ENCODE results near the gene CAMK2A.

The CAMK2A gene

DNA sequence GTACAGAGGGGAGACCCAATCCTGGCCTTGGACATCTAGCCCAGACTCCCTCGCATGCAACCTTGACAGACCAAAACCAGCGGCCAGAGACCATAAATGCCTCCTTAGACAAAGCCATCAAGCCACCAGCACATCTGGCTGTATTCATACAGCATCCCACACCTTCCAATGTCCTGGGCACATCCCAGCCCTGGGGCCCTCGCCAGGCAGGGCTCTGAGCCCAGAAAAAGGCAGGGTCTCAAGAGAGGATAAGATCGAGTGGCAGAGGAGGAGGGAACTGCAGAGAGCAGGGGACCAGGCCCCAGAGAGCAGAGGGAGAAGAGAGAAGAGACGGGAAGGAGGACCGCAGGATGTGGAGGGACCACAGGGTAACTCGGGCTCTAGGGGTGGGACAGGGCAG lies 45.4 kb downstream of the CAMK2A start:
- no peak overlapping the region for H3K27ac ChIP-seq
- DNase-seq (ENCODE audit: low spot score) = no peak
- TF ChIP-seq CTCF (IDR thresholded peaks at IDR 0.05) = no peak
- H3K4me3 ChIP-seq = no peak overlapping the region

DNA sequence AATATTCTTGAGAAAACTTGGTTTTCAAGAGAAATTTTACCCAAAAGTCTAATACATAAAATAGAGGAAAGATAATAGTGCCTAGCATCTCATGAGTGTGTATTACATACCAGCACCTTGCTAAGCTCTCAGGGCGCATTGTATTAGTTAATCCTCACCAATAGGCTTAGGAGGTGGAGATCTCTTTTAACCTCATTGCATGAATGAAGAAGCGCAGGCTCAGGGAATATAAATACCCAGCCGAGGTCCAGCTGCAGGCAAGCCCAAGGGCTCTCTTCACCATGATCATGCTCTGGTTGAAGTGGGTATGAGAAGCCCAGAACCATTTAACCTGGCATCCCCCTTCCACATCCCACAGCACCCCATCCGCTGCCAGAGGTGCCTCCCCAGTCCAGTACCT lies 46.0 kb downstream of the CAMK2A start:
- DNase-seq (ENCODE audit: low spot score) = no peak
- Histone ChIP-seq H3K4me3 (no peak overlapping the region), H3K27ac (no peak overlapping the region)
- TF ChIP-seq CTCF (IDR thresholded peaks at IDR 0.05) = no peak

DNA sequence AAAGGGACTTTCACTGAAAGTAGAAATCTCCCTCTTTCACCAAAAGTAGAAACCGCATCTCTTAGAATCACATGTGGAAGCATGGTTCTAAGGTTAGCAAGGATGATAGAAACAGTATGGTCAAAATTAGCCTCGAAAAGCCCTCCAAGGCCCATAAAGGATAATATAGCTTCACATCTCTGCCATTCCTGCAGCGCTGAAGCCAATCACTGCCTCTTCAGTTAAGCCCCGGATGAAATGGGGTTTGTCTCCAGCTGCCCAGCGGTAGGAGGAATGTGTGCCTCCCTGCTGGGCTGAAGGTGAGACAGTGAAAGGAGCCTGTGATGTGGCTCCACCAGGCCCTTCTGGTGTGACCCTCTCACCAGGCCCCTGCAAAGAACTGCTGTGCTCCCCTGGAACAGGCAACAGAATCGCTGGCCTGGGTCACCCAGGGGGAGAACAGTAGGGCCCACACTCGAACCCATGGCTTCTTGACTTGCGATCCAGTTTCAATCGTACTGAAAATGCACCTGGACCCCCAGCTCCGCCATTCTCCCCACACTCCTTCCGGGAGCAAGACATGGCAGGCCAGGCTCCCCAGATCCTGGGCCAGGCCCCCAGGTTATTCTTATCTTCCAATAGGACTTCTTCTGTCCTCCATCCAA lies 47.2 kb downstream of the CAMK2A start:
- Histone ChIP-seq H3K27ac (no peak overlapping the region), H3K4me3 (no peak overlapping the region)
- TF ChIP-seq CTCF (IDR thresholded peaks at IDR 0.05) = no peak
- no peak for DNase-seq (ENCODE audit: low spot score)

GRCh38 chr5:150241298-150242160 lies 48.0 kb downstream of the CAMK2A start:
- no peak overlapping the region for H3K4me3 ChIP-seq
- TF ChIP-seq CTCF (IDR thresholded peaks at IDR 0.05) = no peak
- H3K27ac ChIP-seq = no peak overlapping the region
- DNase-seq (ENCODE audit: low spot score) = no peak

GRCh38 chr5:150239794-150240122 lies 49.8 kb downstream of the CAMK2A start:
- TF ChIP-seq CTCF (IDR thresholded peaks at IDR 0.05) = no peak
- H3K27ac ChIP-seq = no peak overlapping the region
- DNase-seq (ENCODE audit: low spot score) = no peak
- H3K4me3 ChIP-seq = no peak overlapping the region

- no peak overlapping the region for H3K4me3 ChIP-seq
- no peak overlapping the region for H3K27ac ChIP-seq
- DNase-seq (ENCODE audit: low spot score) = no peak
- TF ChIP-seq CTCF (IDR thresholded peaks at IDR 0.05) = no peak
These were observed 50.3 kb downstream of the CAMK2A start for GRCh38 chr5:150239099-150239793.
